Measurements from ENCODE around the gene KIRREL2. TPM values are rescaled to one million over a fixed set of nuclear protein-coding genes. Genes with fewer than 3 reads are reported as not detected.
A peak's percentile ranks its signal among the peaks of the same experiment; 100 is the strongest.

The KIRREL2 gene
- total and polyA plus RNA-seq, 3 experiments from 2014 or later: 0.62 to 0.83 TPM; not detected in 1

GRCh38 chr19:35841961-35842595 lies 14.6 kb upstream of the KIRREL2 start:
- peaks cover 27% of the 10 kb centered on the region for H3K27me3 ChIP-seq (ENCODE audit: insufficient read depth, low read length, poor library complexity, severe bottlenecking)
- peaks cover 16 to 24% (median 21%) of the 10 kb centered on the region in 3 donors for H3K4me1 Mint-ChIP-seq
- H3K27me3 Mint-ChIP-seq: peaks cover 41 to 53% of the 10 kb centered on the region in 2 donors
- H3K27ac Mint-ChIP-seq: peak overlapping the region in 1 of 8 donors; percentile 1
- peaks cover 5 to 15% (median 7%) of the 10 kb centered on the region in 5 donors for H3K9me3 Mint-ChIP-seq
- CTCF ChIA-PET: no interaction called here
- no peaks in the 10 kb centered on the region for H3K36me3 ChIP-seq (ENCODE audit: insufficient read depth, low read length)
- DNase-seq: no peak
- no peak overlapping the region for H3K4me3 Mint-ChIP-seq
- no peaks in the 10 kb centered on the region for H3K9me3 ChIP-seq (ENCODE audit: low read length)
- H3K4me1 ChIP-seq (ENCODE audit: insufficient read depth, low read length): no peaks in the 10 kb centered on the region
- H3K4me3 ChIP-seq (ENCODE audit: low read length): no peak overlapping the region
- POLR2A ChIA-PET: no interaction called here
- H3K27ac ChIP-seq (ENCODE audit: low read depth, low read length): no peak overlapping the region
- H3K36me3 Mint-ChIP-seq: peaks cover 0 to 6% (median 3%) of the 10 kb centered on the region in 3 donors

- CTCF ChIA-PET: no interaction called here
- Histone ChIP-seq H3K4me1 (ENCODE audit: insufficient read depth, low read length) (no peaks in the 10 kb centered on the region), H3K9me3 (ENCODE audit: low read length) (no peaks in the 10 kb centered on the region), H3K36me3 (ENCODE audit: insufficient read depth, low read length) (no peaks in the 10 kb centered on the region), H3K27me3 (ENCODE audit: insufficient read depth, low read length, poor library complexity, severe bottlenecking) (peaks cover 29% of the 10 kb centered on the region), H3K4me3 (ENCODE audit: low read length) (no peak overlapping the region), H3K27ac (ENCODE audit: low read depth, low read length) (no peak overlapping the region)
- Mint-ChIP-seq H3K27ac (no peak overlapping the region), H3K4me3 (no peak overlapping the region), H3K9me3 (peaks cover 5 to 15% (median 7%) of the 10 kb centered on the region in 5 donors), H3K36me3 (peaks cover 0 to 6% (median 3%) of the 10 kb centered on the region in 3 donors), H3K27me3 (peaks cover 41 to 49% of the 10 kb centered on the region in 2 donors), H3K4me1 (peaks cover 16 to 24% (median 21%) of the 10 kb centered on the region in 3 donors)
- POLR2A ChIA-PET: no interaction called here
- DNase-seq: no peak
Observed at GRCh38 chr19:35842666-35843272, 13.9 kb upstream of the KIRREL2 start.

- Histone ChIP-seq H3K4me3 (ENCODE audit: low read length) (no peak overlapping the region), H3K4me1 (ENCODE audit: insufficient read depth, low read length) (no peaks in the 10 kb centered on the region), H3K27me3 (ENCODE audit: insufficient read depth, low read length, poor library complexity, severe bottlenecking) (peaks cover 32% of the 10 kb centered on the region), H3K36me3 (ENCODE audit: insufficient read depth, low read length) (no peaks in the 10 kb centered on the region), H3K9me3 (ENCODE audit: low read length) (no peaks in the 10 kb centered on the region), H3K27ac (ENCODE audit: low read depth, low read length) (no peak overlapping the region)
- Mint-ChIP-seq H3K9me3 (peaks cover 3 to 15% (median 6%) of the 10 kb centered on the region in 5 donors), H3K4me3 (peak overlapping the region in 3 of 7 donors; percentile 11 to 57 (median 21)), H3K36me3 (peaks cover 0 to 6% (median 3%) of the 10 kb centered on the region in 3 donors), H3K27ac (no peak overlapping the region), H3K4me1 (peaks cover 16 to 24% (median 21%) of the 10 kb centered on the region in 3 donors), H3K27me3 (peaks cover 49 to 57% of the 10 kb centered on the region in 2 donors)
- ChIA-PET POLR2A (no interaction called here), CTCF (no interaction called here)
- no peak for DNase-seq
Observed at GRCh38 chr19:35843676-35844481, 12.8 kb upstream of the KIRREL2 start.

- H3K9me3 ChIP-seq (ENCODE audit: low read length): no peaks in the 10 kb centered on the region
- peaks cover 49 to 60% of the 10 kb centered on the region in 2 donors for H3K27me3 Mint-ChIP-seq
- no peaks in the 10 kb centered on the region for H3K36me3 ChIP-seq (ENCODE audit: insufficient read depth, low read length)
- no peak for DNase-seq
- H3K27ac ChIP-seq (ENCODE audit: low read depth, low read length): no peak overlapping the region
- H3K4me1 Mint-ChIP-seq: peaks cover 16 to 24% (median 21%) of the 10 kb centered on the region in 3 donors
- H3K27ac Mint-ChIP-seq: peak overlapping the region in 1 of 8 donors; percentile 49
- H3K9me3 Mint-ChIP-seq: peaks cover 0 to 12% (median 3%) of the 10 kb centered on the region in 5 donors
- ChIA-PET POLR2A (no interaction called here), CTCF (no interaction called here)
- no peak overlapping the region for H3K4me3 ChIP-seq (ENCODE audit: low read length)
- no peaks in the 10 kb centered on the region for H3K4me1 ChIP-seq (ENCODE audit: insufficient read depth, low read length)
- H3K27me3 ChIP-seq (ENCODE audit: insufficient read depth, low read length, poor library complexity, severe bottlenecking): peaks cover 32% of the 10 kb centered on the region
- peaks cover 0 to 6% (median 3%) of the 10 kb centered on the region in 3 donors for H3K36me3 Mint-ChIP-seq
- H3K4me3 Mint-ChIP-seq: peak overlapping the region; percentile 23 to 89 (median 70)
Observed at GRCh38 chr19:35844482-35845214, 12.1 kb upstream of the KIRREL2 start.

GRCh38 chr19:35845215-35846037 lies 11.3 kb upstream of the KIRREL2 start:
- DNase-seq: no peak
- Histone ChIP-seq H3K36me3 (ENCODE audit: insufficient read depth, low read length) (no peaks in the 10 kb centered on the region), H3K4me1 (ENCODE audit: insufficient read depth, low read length) (no peaks in the 10 kb centered on the region), H3K27me3 (ENCODE audit: insufficient read depth, low read length, poor library complexity, severe bottlenecking) (peaks cover 32% of the 10 kb centered on the region), H3K27ac (ENCODE audit: low read depth, low read length) (no peak overlapping the region), H3K9me3 (ENCODE audit: low read length) (no peaks in the 10 kb centered on the region), H3K4me3 (ENCODE audit: low read length) (no peak overlapping the region)
- peaks cover 0 to 6% (median 3%) of the 10 kb centered on the region in 3 donors for H3K36me3 Mint-ChIP-seq
- peaks cover 16 to 24% (median 21%) of the 10 kb centered on the region in 3 donors for H3K4me1 Mint-ChIP-seq
- H3K4me3 Mint-ChIP-seq: peak overlapping the region; percentile 23 to 89 (median 70)
- ChIA-PET POLR2A (no interaction called here), CTCF (no interaction called here)
- peaks cover 49 to 60% of the 10 kb centered on the region in 2 donors for H3K27me3 Mint-ChIP-seq
- peak overlapping the region in 1 of 8 donors; percentile 49 for H3K27ac Mint-ChIP-seq
- peaks cover 0 to 11% (median 3%) of the 10 kb centered on the region in 5 donors for H3K9me3 Mint-ChIP-seq

DNA sequence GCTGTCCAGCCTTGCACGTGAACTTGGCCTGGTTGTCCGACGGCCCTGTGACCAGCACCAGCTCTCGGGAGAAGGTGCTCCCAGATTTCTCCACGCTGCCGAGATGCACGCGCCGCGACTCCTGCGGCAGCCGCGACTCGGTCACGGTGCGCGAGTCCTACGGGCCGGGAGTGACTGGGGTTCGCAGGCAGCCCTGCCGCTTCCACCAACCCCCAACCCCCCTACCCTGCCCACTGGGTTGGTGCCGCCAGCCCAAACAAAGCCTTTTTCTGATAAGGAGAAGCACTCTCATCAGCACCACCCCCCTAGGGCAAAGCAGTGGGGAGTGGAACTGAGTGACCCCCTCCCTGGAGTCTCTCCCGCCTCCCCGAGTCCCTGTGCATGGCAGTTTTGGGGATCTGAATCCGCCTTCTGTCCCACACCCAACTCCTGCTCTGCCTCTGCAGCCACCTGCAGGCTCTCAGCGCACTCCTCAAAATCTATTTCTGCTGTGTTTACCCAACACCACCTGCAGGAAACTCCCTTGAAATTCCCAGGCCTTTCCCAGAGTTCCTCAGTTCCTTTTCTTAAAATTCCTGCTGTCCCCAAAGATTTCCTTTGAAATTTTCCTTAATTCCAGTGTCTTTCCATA lies 10.6 kb upstream of the KIRREL2 start:
- H3K4me1 Mint-ChIP-seq: peaks cover 16 to 27% (median 21%) of the 10 kb centered on the region in 3 donors
- H3K27ac ChIP-seq (ENCODE audit: low read depth, low read length): no peak overlapping the region
- POLR2A ChIA-PET: no interaction called here
- H3K4me3 ChIP-seq (ENCODE audit: low read length): no peak overlapping the region
- DNase-seq: no peak
- H3K4me3 Mint-ChIP-seq: peak overlapping the region in 5 of 7 donors; percentile 47 to 63 (median 54)
- H3K27me3 ChIP-seq (ENCODE audit: insufficient read depth, low read length, poor library complexity, severe bottlenecking): peaks cover 32% of the 10 kb centered on the region
- CTCF ChIA-PET: no interaction called here
- peaks cover 0 to 6% (median 3%) of the 10 kb centered on the region in 3 donors for H3K36me3 Mint-ChIP-seq
- H3K9me3 Mint-ChIP-seq: peaks cover 0 to 9% (median 3%) of the 10 kb centered on the region in 5 donors
- peaks cover 52 to 60% of the 10 kb centered on the region in 2 donors for H3K27me3 Mint-ChIP-seq
- H3K9me3 ChIP-seq (ENCODE audit: low read length): no peaks in the 10 kb centered on the region
- no peaks in the 10 kb centered on the region for H3K36me3 ChIP-seq (ENCODE audit: insufficient read depth, low read length)
- H3K27ac Mint-ChIP-seq: peak overlapping the region in 1 of 8 donors; percentile 44
- no peaks in the 10 kb centered on the region for H3K4me1 ChIP-seq (ENCODE audit: insufficient read depth, low read length)

DNA sequence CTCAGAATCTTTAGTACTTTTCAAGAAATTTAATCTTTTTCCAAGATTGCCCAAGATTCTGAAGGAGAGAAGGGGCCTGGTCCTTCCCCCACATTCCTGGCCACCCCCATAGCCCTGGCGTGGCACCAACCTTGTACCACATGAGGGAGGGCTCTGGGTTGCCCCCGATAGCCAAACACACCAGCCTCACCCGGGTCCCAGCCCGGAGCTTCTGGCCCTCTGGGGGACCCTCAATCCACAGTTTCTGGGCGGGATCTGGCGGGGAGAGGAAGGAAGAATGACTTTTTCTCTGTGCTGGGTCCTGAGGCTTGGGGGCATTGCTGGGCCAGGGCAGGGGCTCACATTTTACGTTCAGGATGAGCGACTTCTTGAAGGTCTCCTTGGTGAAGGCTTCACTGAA lies 8.8 kb upstream of the KIRREL2 start:
- Histone ChIP-seq H3K9me3 (ENCODE audit: low read length) (no peaks in the 10 kb centered on the region), H3K4me3 (ENCODE audit: low read length) (no peak overlapping the region), H3K27ac (ENCODE audit: low read depth, low read length) (no peak overlapping the region), H3K4me1 (ENCODE audit: insufficient read depth, low read length) (no peaks in the 10 kb centered on the region), H3K27me3 (ENCODE audit: insufficient read depth, low read length, poor library complexity, severe bottlenecking) (peaks cover 32% of the 10 kb centered on the region), H3K36me3 (ENCODE audit: insufficient read depth, low read length) (no peaks in the 10 kb centered on the region)
- peaks cover 43 to 63% of the 10 kb centered on the region in 2 donors for H3K27me3 Mint-ChIP-seq
- no peak for DNase-seq
- H3K4me3 Mint-ChIP-seq: no peak overlapping the region
- H3K27ac Mint-ChIP-seq: no peak overlapping the region
- H3K9me3 Mint-ChIP-seq: peaks cover 0 to 3% (median 2%) of the 10 kb centered on the region in 5 donors
- ChIA-PET POLR2A (no interaction called here), CTCF (no interaction called here)
- H3K36me3 Mint-ChIP-seq: peaks cover 0 to 3% (median 2%) of the 10 kb centered on the region in 3 donors
- peaks cover 16 to 27% (median 21%) of the 10 kb centered on the region in 3 donors for H3K4me1 Mint-ChIP-seq

Data from CD8-positive, alpha-beta memory T cell (primary cell).